HuH-7.5 (cell line): ENCODE results near the gene EIF2AK3.
"Not testable (repeated sequence)": the region's sequence is repeated elsewhere in the genome, so short reads cannot be mapped to it uniquely, and the experiment has no call there.

Source experiments
- DNase-seq: peaks from one replicate; pipeline ENCODE4 v3.0.0; 2011; ENCODE audit warnings: low spot score

The EIF2AK3 gene

DNA sequence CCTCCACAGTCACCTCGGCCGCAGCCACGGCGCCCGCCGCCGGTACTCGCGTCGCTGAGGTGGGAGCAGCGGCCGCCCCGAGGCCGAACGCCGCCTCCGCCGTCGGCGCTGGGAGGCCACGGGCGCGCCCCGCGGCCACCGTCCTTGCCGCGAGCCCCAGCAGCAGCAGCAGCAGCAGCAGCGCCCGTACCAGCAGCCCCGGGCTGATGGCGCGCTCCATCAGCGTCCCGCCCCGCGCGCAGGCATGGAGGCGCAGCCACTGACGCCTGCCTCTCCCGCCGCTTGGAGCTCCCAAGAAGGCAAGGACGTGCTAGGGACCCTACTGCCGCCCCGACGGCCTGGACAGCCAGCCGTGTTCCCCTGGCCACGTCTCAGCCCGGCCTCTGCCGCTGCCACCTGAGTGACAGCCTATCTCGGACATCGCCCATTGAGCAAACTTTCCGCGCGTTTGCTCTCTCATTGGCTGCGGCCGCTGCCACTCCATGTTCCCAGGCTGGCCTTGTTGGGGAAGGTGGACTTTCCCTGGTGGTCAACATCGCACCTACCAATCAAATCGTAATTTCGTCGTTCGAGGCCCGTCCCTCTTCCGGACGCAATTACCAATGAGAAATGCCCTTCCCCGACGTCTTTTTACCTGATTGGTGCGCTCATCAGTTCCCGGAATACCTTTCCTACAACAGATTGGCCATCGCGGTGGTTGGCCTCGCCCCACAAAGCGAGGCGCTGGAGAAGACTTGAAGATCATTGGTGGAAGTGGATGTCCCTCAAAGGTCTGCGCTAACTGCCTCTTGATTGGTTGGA, at the start of gene EIF2AK3:
EIF2AK3 (minus strand) TSS at position 410 of the 801 bp plus-strand sequence; CDS start at position 220, 190 bp downstream.
- peak; percentile 92 for DNase-seq

GRCh38 chr2:88673363-88673762, 46.1 kb upstream of the EIF2AK3 start:
- DNase-seq: no peak

- peak; percentile 13 for DNase-seq
These were observed 44.6 kb upstream of the EIF2AK3 start for GRCh38 chr2:88671786-88672427.

DNA sequence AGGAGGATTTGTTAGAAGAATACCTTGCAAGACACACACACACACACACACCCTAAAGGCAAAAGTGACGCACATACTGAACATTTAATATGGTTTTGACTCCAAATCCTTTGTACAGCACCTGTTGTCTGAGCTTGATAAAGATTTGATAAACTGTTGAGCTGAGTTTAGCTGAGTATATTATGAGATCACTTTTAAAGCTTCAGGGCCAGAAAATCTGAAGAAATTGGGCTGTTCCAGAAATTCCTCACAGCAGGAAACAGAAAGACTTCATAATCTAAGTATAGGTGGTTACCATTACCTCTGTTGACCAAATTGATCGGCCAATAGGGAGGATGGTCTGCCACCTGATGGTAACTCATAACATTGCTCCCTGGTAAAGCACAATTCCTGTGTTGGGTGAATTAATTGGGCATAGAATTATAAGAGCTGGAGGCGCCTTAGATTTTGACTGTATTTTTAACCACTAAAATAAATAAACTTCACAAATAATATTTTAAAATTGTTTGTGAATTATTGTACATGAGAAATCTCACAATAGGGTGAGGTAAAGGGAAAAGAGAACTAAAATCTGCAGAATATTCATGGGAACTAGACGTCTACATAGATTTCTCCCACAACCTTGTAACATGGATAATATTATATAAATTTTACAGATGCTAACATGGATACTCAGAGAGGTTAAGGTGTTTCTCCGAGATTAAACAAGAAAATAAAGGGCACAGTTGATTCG, 42.4 kb upstream of the EIF2AK3 start:
- no peak for DNase-seq

GRCh38 chr2:88668862-88669261, 41.6 kb upstream of the EIF2AK3 start:
- no peak for DNase-seq

GRCh38 chr2:88667219-88667618, 40.0 kb upstream of the EIF2AK3 start:
- no peak for DNase-seq

DNA sequence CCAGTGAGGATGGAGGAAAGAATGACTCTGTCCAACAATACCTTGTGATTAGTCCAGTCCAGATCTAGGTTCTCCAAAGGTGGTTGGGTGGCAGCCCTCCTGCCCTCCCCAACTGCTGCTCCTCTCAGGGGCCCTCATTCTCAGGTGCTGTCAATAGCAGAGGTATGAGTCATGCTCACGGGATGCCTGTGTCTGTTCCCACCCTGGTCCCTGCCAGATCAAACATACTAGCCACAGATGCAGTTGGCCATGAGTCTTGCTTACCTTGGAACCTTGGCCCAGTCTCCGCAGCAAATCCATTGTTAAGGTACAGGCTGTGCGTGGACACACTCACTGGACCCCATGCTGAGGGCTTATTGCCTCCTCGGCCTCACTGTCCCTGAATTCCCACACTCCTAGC, 39.3 kb upstream of the EIF2AK3 start:
- DNase-seq: no peak

DNA sequence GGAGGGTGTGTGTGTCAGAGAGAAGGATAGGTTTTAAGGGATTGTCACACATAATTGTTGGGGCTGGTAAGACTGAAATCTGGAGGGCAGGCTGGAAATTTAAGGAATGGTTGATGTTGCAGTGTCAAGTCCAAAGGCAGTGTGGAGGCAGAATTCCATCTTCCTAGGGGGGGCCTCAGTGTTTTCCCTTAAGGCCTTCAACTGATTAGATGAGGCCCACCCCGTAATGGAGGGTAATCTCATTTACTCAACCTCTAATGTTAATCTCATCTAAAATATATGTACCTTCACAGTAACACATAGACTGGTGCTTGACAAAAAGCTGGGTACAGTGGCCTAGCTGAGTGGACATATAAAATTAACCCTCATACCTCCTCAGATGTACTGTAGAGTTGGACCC, 33.4 kb upstream of the EIF2AK3 start:
- no peak for DNase-seq

DNA sequence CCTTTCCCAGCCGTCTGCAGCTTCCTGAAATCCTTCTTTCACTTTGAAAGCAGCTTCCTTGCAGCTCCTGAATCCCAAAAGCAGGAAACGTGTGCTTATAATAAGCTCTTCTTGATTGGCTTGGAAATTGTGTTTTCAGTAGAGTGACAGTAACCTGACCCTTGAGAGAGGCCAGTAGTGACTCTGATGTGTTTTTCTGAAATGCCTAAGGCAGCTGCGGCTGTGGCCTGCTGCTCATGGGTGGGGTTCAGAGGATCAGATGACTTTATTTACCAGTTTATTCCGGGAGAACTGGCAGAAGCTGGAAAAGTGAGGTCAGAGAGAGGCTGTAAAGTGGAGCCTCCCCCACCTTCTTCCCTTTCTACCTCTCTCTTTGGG, 32.3 kb upstream of the EIF2AK3 start:
- peak; percentile 7 for DNase-seq

DNA sequence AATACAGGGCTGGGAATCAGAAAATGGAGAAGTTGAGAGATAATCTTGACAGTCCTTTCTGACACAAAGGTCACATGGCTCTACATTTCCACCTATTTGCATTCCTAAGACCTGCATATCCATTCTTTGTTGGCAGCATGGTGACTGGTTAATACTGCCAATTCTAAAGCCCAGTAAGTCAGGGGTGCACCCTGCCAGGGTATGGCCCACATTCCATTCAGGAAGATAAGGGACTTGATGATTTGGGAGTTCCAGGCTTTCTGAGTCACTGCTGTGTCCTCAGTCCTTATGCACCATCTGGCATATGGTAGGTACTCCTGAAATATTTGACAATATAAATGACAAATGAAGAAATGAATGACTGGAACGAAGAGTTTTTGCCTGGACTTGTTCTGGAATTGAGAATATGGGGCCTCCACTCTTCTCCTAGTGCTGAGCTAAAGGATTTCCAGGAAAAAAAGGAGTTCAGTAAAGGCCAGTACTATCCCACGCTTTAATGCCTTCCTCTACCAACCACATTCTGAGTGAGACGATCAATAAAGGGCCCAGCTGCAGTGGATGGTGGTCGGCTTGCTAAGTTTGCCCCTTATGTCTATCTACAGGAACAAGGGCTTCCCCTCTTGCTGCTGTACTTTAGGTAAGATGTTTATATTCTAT, 31.7 kb upstream of the EIF2AK3 start:
- no peak for DNase-seq

- DNase-seq: no peak
These were observed 31.1 kb upstream of the EIF2AK3 start for GRCh38 chr2:88658326-88658725.

- no peak for DNase-seq
These were observed 29.9 kb upstream of the EIF2AK3 start for GRCh38 chr2:88657131-88657530.

- DNase-seq: no peak
These were observed 29.4 kb upstream of the EIF2AK3 start for GRCh38 chr2:88656690-88657089.

DNA sequence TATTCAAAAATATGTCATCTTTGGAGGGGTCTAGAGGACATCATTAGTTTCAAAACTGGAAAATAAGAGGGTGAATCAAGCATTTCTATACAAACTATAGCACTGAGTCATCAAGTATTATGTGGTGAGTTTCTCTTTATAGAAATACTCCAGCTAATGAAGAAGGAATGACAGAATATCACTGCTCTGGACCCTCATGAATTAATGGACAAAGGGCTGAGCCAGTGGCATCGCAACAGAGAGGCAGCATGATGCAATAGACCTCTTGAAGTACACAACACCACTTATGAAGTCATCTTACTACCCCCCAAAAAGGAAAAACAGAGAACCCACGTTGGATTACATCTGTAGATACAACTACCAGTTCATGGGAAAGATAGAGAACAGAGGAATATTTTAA, 27.4 kb upstream of the EIF2AK3 start:
- no peak for DNase-seq

DNA sequence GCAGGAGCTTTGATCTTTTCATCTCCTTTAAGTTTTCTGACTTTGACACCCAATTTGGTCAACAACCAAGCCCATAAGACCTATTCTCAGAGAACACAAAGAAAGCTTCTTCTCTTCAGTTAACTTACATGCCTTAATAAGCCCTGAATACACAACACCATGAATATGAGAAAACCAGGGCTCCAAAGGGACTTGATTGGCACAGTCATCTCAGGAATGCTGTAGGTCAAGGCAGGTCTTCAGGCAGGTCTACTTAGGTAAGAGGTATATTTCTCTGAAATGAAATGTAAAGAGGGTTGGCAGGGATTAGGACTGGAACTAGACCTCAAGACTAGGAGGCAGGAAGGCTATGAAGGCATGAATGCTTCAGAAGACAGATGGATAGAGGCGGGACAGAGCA, 24.4 kb upstream of the EIF2AK3 start:
- DNase-seq: no peak

DNA sequence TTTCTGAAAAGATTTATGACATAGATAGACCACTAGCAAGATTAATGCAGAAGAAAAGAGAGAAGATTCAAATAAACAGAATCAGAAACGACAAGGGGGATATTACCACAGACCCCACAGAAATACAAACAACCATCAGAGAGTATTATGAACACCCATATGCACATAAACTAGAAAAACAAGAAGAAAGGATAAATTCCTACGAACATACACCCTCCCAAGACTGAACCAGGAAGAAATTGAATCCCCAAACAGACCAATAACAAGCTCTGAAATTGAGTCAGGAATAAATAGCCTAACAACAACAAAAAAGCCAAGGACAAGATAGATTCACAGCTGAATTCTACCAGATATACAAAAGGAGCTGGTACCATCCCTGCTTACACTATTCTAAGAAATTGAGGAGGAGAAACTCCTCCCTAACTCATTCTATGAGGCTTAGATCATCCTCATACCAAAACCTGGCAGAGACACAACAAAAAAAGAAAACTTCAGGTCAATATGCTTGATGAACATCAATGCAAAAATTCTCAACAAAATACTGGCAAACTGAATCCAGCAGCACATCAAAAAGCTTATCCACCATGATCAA, 18.1 kb upstream of the EIF2AK3 start:
- DNase-seq: not testable (repeated sequence)

- no peak for DNase-seq
These were observed 15.0 kb upstream of the EIF2AK3 start for GRCh38 chr2:88642278-88642677.

GRCh38 chr2:88641330-88641729, 14.1 kb upstream of the EIF2AK3 start:
- DNase-seq: no peak

GRCh38 chr2:88639865-88640264, 12.6 kb upstream of the EIF2AK3 start:
- no peak for DNase-seq

DNA sequence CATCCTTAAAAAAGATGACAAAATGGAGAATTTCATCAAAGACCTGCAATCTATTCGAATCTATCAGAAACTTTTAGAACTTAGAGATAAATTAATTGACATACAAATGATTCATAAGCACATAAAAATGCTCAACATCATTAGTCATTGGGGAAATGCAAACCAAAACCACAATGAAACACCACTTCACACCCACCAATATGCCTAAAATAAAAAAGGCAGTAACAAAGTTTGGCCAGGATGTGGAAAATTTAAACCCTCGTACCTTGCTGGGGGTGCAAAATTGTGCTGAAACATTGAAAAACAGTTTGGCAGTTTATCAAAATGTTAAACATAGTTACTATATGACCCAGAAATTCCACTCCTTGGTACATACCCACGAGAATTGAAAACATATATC, 11.5 kb upstream of the EIF2AK3 start:
- DNase-seq: no peak

DNA sequence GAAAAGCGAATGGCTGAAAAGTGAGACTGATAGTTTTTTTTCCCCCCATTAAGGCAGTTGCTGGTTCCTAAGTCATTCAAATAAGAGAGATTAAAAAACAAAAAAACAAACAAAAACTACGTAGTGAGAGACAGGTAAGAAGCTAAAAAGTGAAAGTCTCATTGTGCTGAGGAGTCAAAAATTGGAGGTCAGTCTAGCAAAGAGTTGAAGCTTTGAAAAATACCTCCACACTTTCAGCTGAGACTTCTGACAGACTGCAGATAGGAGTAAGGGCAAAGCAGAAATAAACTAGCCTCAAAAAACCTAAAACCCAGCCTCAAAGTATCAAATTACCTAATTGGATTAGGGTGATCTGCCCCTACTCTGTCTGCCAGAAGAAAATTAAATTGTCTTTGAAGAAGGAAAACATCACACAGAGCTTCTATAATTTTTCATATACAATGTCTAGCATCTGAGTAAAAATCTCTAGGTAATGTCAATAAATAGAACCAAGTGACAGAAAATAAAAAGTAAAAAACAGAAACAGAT, 10.9 kb upstream of the EIF2AK3 start:
- no peak for DNase-seq

DNA sequence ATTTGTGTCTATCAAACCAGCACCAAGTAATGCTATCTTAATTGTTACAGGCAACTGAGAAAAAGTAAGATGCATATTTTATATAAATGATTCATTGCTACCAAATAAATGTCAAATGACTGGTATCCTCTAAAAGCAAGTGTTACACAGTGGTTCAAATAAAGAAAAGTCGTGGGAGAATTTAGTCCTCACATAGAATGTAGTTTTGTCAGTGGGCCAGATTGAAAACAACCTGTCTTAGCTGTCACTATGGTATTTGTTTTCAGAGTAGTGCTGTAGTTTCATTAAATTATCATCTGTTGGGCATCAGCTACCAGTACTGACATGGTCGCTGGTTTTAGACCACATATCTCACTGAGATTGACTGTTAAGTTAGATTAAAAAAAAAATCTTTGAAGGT, 10.2 kb upstream of the EIF2AK3 start:
- DNase-seq: no peak
